Measurements from ENCODE around the gene IGF2.
A peak's percentile ranks its signal among the peaks of the same experiment; 100 is the strongest.

IGF2 gene

DNA sequence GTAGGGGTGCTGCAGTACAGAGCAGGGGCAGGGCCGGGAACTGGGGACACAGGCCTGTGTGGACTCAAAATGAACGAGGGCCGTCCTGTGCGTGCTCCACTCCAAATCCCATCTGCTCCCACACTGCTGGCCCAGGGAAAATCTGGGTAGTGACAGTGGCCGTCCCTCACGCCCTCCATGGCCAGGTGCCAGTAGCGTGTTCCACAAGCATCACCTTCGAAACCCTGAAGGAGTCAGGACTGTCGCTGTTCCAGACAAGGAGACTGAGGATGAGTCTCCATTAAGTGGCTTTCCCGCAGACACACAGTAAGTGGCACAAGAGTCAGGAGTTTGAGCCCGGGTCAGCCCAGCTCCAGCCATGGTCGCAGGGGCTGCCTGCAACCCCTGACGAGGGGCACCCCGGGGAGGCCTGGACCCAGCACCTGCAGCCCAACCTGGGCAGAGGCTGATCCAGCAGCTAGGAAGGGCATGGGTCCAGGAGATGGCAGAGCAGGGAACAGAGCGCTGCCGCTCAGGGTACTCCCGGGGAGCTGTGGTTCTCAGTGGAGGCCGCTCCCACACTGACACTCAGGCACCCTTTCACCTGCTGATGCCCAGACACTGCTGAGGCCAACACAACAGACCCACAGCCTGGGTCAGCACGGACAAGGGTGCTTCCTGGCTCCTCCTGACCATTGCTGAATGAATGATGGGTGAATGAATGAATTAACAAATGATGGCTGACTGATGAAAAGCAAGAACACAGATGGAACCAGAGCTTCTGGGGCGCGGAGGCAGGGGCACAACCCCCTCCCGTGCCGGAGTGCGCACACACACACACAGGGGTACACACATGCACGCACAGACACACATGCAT is 35.3 kb downstream of the IGF2 start:
- no peak for DNase-seq (ENCODE audit: low spot score)

DNA sequence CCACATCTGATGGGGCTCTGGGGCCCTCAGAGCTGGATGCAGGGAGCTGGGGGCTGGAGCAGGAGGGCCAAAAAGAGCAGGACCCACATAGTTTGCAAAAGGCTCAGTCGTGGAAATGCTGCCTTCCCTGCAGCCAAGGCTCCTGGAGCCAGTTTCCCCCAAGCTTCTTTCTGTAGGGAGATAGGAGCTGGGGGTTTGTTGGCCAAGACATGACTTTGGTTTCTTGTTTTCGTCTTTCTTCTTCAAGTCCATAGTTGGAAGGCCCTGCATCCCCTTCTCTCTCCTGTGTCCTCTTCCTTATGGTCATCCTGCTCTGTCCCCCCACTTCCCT is 36.3 kb downstream of the IGF2 start:
- DNase-seq (ENCODE audit: low spot score) = no peak

DNA sequence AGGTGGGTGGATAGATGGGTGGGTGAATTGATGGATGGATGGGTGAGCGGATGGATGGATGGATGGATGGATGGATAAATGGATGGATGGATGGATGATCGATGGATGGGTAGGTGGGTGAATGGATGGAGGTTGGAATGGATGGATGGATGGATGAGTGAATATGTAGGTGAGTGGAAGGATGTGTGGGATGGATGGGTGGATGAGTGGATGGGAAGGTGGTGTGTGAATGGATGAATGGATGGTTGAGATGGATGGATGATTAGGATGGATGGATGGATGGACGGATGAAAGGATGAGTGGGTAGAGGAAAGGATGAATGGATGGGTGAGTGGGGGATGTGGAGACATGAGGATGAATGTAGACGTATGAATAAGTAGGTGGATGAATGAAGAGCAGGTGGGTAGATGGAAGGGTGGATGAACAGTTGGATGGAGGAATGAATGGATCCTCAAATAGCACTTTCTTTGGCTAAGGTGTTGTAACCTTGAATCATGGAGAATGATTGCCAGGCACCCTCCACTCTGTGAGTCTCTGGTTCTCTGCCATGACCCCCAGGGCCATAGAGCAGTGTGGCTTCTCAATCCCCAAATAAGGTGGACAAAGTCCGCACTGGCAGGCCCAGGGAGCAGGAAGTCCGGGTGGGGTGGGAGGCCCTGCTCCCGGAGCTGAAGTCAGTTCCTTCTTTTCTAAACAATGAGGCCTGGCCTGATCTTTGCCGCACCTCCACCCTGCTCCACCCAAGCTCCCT is 36.9 kb downstream of the IGF2 start:
- no peak for DNase-seq (ENCODE audit: low spot score)

DNA sequence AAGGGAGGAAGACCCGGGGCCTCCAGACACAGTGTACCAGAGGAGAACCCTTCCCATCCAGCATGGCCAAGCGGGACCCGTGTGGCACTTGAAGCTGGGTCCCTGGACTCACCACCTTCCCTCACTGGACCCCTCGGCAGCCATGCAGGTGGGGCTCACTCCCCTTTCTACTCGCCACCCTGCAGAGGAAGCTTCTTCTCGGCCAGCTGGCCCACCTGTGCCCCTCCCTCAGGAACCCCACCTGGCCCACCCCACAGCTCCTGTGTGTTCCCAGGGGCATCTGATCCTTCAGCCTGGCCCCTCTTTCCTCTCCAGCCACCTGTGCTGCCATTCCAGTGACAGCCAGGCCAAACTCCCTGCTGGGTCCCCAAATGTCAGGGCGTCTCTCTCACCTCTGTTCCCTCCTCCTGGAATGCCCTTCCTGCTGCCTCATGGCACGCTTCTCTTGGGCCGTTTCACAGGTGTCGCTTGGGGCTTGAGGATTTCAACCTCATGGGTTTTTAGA is 38.0 kb downstream of the IGF2 start:
- DNase-seq (ENCODE audit: low spot score) = no peak

DNA sequence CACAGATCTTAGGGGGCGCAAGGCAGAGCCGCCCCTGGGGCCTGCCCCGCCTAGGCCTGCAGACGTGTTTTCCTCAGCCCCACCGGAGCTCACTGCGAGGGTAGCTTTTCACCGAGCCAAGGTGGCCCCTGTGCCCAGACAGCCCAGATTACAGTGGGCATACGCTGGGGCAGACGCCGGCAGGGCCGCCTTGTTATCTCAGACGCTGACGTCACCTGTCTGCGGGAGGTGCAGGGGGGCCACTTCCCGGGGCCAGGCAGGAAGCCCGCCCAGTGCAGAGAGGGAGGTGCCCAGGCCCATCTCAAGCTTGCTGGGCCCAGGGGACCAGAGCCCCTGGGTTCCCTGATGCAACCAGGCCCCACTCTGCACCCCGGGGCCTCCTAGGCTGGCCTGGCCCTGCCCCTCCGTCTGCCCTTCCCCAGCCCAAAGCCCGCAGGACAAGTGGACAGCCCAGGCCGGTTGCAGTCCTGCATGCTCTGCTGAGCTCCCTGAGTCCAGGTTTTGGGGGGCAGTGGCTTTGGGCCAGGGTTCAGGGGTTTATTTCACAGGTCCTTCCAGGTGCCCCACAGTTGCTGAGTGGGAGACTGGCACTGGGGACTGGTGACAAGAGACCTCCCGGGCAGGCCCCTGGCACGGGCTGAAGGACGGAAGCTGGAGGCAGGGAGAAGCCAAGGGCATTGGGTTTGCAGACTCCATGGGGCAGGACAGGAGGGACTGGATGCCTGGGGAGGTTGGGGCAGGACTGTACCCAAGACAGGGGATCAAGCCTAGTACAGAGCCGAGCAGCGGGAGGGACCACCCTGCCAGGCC is 38.6 kb downstream of the IGF2 start:
- DNase-seq (ENCODE audit: low spot score) = peak; percentile 85

DNA sequence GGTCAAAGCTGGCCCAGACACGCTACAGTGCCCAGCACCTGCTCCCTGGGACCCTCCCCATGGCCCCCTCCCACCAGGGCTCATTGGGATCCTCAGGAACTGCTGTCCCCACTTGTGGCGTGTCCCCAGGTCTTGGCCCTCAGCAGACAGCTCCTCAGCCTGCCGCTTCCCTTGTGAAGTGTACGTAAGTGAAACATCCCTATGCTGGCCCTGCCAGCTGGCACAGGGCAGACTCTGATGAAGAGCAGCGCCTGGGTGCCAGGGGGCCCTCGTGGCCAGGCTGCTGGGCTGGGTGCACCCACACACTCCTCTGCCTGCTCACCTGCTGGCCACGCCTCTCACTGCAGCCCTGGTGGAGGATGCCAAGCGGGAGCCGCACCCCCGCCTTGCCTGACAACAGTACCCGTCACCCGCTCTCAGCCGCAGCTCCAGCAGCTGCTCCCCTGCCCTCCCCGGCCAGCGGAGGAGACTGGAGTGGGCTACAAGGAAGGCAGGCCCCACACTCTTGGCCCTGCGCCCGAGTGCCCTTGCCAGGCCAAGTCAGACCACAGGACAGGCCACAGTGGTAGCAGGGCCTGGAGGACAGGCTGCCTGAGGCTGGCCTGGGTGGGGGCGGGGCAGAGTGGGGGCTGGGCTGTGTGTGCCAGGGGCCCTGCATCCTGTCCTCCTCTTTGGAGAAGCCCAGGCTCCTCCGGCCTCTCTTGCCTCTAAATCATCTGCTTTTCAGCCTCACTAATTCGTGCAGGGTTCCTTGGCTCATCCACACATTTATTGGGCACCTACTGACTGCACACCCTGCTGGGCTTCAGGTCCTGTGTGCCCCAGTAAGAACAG is 39.5 kb downstream of the IGF2 start:
- DNase-seq (ENCODE audit: low spot score) = peak; percentile 67

DNA sequence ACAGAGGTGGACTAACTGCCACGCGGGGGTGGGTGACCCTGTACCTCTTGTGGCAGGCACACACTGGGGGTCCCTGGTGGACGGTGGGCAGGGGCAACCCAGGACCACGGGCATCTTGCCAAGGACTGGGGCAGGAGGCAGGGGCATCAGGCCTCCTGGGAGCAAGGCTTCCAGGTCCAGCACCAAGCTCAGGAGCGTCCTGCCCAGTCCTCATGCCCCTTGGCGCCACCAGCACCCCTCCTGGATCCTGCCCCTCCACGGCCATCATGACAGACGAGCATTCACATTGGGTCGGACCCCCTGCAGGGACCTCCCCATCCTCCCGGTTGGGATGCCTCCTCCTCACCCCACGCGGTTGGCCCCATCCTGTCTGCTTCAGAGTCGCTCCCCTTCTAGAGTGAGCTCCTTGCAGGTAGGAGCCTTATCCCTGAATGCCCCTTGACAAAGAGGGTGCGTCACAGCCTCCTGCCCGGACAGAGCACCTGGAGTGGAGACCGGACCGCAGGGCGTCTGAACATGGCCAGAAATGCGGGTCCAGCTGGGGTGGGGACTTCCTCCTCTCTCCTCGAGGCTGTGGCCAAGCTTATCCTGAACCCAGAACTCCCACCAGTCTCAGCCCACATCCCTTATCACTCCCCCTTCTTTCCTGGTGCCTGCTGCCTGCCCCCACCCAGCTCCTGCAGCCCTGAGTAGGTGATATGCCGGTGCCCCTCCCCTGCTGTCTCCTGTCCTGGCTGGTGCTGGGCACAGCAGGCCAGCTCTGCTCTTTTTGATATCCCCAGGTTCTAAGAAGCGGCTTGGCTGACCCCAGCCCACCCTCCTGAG is 40.3 kb downstream of the IGF2 start:
- DNase-seq (ENCODE audit: low spot score) = peak; percentile 69

DNA sequence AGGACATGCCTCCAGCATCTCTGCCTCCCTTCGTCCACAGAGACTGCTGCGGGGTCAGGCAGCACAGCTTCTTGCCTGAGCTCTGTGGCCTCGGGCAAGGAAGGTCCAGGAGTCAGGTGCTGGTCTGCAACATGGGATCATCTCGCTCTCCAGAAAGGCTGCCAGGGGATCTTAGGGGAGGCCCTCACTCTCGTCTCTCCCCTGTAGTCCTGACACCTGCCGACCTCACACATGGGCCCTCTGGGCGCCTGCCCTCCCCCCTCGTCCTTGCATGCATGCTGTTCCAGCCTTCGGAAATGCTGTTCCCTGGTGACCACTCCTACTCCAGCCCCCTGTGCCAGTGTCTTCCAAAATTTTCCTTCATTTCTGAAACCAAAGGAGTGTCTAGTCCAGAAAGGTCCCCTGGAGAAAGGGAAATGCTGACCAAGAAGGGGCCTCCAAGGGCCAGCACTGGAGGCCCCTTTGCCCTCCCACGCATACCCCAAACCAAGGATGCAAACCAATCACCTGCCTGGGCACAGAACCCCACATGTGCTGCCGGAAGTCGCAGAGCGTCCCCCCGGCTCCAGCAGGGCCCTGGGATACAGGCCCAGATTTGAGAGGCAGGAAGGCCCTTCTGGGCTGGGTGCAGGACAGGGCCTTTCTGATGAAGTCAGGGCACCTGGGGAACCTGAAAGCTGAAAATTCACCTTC is 41.0 kb downstream of the IGF2 start:
- DNase-seq (ENCODE audit: low spot score) = peak; percentile 7

DNA sequence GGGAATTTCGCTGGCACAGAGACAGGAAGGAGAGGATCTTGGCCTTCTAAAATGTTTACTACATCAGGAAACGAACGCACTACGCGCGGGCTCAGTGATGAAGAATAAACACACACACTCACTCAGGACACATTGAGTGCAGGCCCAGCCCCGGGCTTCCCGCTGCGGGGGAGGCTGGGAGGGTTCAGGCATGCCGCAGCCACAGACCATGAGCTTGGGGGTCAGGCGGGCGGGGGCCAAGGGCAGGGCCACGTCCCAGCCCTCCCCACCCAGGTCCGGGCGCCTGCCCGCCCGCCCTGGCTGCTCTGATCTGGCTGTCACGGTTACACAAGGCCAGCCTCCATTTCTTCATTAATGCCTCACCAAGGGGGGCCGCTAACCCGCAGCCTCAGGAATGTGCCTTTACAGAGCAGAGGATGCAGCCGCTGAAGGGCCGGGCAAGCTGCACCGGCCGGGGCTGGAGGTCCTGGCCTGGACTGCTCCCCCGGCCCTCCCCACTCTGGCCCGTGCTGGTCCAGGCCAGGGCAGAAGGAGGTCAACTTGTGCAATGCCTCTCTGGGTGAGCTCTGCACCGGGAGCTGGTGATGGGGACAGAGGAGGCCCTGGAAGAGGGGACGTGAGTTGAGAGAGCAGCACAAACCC is 41.7 kb downstream of the IGF2 start:
- DNase-seq (ENCODE audit: low spot score) = peak; percentile 34

DNA sequence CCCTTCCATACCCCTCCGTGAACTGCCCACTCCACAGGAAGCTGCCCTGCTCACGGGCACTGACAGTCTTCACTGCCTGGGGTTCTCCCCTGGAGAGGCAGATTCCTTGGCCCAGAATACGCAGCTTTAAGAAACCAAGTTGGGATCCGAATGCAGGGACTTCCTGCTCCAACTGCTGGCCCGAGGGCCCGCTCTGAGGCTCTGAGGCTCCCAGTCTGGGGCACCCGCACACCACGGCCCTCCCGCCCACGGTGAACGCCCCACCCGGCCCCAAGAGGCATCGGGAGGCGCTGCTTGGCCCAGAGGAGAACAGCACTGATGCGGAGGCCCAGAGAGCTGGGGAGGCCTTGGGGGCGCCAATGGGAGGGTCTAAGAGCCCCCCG is 42.3 kb downstream of the IGF2 start:
- peak; percentile 45 for DNase-seq (ENCODE audit: low spot score)

DNA sequence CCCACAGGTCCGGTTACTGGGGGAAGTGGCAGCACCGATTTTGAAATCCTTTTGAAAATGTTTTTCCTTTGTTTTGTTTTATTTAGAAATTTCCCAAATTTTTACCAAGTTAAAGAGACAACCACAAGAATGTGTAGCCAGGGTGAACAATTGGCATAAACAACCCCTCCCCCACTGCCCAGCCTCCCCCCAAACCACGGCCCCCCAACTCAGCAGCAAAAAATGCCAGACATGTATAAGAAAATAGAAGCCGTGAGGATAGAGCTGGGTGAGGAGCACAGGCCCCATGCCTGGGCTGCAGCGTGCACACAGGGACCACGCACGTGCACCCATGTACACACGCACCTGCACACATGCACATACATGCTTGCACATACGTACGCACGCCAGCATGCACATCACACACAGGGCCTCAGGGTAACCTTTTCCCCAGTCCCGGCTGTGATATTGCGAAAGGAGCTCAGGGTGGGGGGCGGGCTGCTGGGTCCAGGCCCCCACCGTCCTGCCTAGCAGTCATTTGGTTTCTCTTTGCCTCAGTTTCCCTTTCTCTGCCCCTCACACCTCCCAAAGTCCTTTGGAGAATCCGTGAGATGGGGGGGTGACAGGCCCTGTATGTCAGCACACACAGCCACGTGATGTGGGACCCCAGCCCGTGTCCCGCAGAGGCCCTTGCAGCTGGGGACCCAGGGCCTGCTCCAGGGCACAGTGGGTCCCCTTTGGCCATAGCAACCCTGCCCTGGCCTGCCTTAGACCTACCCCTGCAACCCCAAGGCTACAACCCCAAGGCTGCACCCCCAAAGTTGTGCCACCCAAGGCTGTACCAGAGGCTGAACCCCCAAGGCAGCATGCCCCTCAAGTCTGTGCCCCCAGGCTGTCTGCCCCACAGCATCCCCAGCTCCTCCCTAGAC is 42.9 kb downstream of the IGF2 start:
- no peak for DNase-seq (ENCODE audit: low spot score)

DNA sequence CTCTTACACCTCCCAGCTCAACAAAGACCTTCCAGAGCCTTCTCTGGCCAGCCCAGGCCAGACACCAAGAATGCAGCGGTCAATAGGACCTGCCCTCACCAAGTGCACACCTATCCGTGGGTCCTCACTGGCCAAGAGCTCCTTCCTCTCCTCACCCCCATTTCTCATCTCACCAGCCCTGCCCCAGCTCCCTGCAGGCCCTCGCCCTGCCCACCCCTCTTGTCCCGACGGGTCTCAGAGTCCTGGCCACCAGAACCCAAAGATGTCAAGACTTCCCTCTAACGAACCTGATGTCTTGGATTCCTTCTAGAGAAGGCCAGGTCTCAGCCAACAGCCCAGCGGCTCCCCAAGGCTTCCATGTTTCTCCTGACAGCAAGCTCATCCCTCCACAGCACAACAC is 43.6 kb downstream of the IGF2 start:
- DNase-seq (ENCODE audit: low spot score) = no peak

DNA sequence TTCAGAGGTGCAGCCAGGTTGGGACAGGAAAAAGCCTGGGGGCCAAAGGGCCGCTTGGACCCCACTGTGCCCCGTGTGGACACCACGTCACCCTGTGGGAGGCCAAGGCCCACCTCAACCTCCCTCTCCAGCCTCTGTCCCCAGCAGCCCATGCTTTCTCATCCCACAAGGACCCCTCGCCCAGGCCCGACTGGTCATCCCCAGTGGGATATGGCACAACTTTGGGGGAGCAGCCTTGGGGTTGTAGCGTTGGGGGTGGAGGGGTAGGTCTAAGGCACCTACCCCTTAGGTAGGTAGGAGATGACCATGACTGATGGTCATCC is 44.0 kb downstream of the IGF2 start:
- DNase-seq (ENCODE audit: low spot score) = no peak

DNA sequence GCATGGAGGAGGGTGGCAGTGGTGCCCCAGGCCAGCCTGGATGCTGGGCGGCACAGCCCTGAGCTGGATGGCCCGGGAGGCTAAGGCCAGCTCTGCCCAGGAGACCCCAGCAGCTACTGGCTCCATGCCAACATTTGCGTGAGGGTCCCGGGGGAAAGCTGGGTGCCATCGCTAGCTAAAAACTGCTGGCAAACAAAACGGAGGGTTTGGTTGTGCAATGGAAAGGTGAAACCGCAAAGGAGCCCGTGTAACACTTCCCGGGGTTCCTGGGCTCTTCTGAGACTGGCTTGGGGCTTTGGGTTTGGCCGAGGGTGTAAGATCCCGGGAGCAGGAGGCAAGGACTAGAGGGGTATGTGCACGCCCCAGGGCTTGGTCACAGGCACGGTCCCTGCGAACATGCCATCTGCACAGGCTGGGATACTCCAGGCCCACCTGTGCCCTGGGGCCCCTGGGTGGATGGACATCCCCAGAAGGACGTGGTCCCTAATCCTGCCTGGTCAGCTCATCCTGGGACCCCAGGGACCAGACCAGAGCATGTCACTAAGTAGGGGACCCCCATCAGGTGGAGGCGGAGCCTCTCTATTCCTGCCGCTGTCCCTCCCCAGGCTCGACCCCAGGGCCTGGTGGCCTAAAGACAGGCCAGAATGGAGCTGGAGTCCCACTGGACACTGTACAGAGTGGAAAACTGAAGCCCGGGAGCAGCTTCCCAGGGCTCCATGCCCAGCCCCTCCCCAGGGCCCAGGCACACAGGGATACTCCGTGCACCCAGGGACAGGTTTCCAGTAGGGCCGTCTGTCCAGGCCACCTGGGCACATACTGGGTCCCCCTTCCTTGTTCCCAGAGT is 44.6 kb downstream of the IGF2 start:
- DNase-seq (ENCODE audit: low spot score) = no peak

DNA sequence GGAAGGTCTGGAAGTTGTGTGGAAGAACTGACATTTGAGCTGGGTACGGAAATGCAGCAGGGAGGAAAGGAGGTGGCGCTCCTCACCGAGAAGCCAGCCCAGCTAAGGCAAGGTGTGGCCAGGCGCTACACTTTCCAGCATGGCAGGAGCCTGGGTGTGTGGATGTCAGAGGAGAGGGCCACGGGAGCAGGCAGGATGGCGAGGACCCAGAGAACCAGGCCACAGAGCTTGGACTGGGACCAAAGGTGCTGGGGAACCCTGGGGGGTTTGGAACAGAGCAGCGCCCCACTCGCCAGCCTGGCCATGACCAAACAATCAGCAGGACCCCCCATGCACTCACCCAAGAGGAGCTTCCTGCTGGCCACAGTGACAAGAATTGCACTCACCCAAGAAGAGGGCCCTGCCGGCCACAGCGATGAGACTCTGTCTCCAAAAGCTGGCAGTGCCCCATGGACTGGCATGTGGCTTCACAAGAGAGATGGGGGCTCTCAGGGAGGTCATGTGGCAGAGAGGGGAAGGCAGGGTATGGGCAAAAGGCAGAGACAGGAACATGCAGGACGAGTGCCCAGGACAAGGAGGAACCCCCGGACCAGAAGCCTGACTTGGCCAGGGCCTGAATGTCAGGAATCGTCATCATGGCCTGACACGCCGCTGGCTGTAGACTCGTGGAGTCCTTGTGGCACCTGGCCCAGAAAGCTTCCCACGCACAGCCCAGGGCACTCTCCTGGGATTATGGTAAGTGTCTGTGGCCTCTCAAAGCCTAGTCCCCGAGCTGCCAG is 45.4 kb downstream of the IGF2 start:
- no peak for DNase-seq (ENCODE audit: low spot score)

DNA sequence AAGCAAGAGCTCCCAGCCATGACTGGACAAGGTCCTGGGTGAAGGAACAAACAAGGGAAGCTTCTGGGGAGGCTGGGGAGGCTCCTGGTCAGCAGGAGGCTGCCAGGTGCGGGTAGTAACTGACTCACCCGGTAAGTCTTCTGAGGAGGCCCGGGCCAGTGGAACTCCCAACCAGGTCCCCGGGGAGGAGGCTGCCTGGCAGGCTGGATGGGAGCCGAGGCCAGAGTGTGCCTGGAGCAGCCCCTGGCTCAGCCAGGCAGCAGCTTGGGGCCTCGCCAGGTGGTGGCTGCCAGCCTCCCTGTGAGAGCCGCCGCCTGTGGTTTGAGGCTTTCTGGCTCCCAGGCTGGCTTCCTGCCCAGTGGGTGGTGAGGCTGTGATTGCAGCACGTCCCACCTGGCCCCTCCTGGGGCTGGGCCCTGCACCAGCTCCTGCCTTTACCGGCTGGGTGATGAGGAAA is 46.2 kb downstream of the IGF2 start:
- peak; percentile 12 for DNase-seq (ENCODE audit: low spot score)

DNA sequence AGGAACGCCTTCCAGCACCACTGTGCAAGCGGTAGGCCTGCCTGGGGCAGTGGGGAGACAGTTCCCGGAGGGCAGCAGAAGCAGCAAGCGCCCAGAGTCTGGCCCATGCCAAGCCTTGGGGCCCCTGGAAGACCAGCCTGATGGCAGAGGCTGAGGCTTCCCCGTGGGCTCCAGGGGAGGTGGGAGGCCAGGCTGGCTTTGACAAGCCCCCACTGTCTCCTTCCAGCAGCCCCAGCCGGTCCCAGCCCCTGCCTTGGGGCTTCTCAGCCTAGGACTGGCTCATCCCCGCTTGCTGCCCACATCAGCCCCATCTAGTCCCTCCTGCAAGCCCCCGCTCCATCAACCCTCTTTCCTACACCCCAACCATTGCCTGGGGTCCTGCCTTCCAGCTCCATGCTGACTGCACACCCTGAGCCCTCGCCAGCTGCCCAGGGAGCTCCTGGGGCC is 46.7 kb downstream of the IGF2 start:
- no peak for DNase-seq (ENCODE audit: low spot score)
